Left lung (tissue), 10 donors: ENCODE results near the gene SLC4A1AP. TPM values are rescaled to one million over a fixed set of nuclear protein-coding genes. Genes with fewer than 3 reads are reported as not detected.
A peak's percentile ranks its signal among the peaks of the same experiment; 100 is the strongest.

Source experiments
- ATAC-seq: fragments of 200-7000 bp; cut with Tn5 transposase; one replicate; pipeline ENCODE4 v1.9.1; 2020; ENCODE audit warnings: moderate library complexity
- DNase-seq, 4 donors: peaks; one replicate each; pipeline ENCODE4 v3.0.0-alpha.2; 2013 to 2020
- H3K27ac ChIP-seq, 2 donors: fragments of 200-600 bp; sonication (generic) in 1 of 2; one replicate each; pipeline versions ENCODE4 v1.5.0 to v1.8.0; 2020 to 2021
- H3K27me3 ChIP-seq, 2 donors: fragments of 200-600 bp; sonication (generic) in 1 of 2; one replicate each; pipeline versions ENCODE4 v1.5.0 to v1.8.0; 2020 to 2021
- H3K36me3 ChIP-seq, 2 donors: fragments of 200-600 bp; sonication (generic) in 1 of 2; one replicate each; pipeline versions ENCODE4 v1.5.0 to v1.8.0; 2020 to 2021
- H3K4me1 ChIP-seq, 2 donors: fragments of 200-600 bp; one replicate each; pipeline ENCODE4 v1.8.0; 2021
- H3K4me3 ChIP-seq, 2 donors: fragments of 200-600 bp; sonication (generic) in 1 of 2; one replicate each; pipeline versions ENCODE4 v1.5.0 to v1.8.0; 2020 to 2021; ENCODE audit warnings: mild to moderate bottlenecking in 1 of 2
- H3K9me3 ChIP-seq, 2 donors: fragments of 200-600 bp; sonication (generic) in 1 of 2; one replicate each; pipeline versions ENCODE4 v1.5.0 to v1.8.0; 2020 to 2021
- CTCF ChIP-seq, 2 donors: fragments of 200-600 bp; sonication (generic) in 1 of 2; IDR thresholded peaks; one replicate each; pipeline versions ENCODE4 v1.5.0 to v1.8.0; 2021; ENCODE audit warnings: antibody characterized with exemption in 2 of 2
- intact Hi-C, 2 donors: fragments of 100-400 bp; cut with DNase I; formaldehyde crosslinking; loops; one replicate each; pipeline versions ENCODE4 v1.11.2 to v1.14.2; 2022
- polyA plus RNA-seq, 6 donors: library from polyadenylated mRNA; unstranded; fragments of 120-200 nt; gene quantifications; one replicate each; pipeline ENCODE4 v1.2.1, GENCODE V29; 2013; ENCODE audit not compliant: insufficient read length in 6 of 6
- total RNA-seq, 2 donors: library from RNA; stranded (reverse); fragmentation: NEBNext Ultra II Directional; extraction: Animal tissue kit (Norgen Biotek cat#: 25700); gene quantifications; one replicate each; pipeline ENCODE4 v1.2.1, GENCODE V29; 2021
- donor health status: DM: no; HTN: yes; CAD: no.
- donor health status: DM: no; HTN: no; CAD: no.

SLC4A1AP gene
- total and polyA plus RNA-seq, 8 donors: 18.5 to 40.1 (median 32.7) TPM

GRCh38 chr2:27709960-27710575 is 46.4 kb downstream of the SLC4A1AP start:
- Histone ChIP-seq H3K9me3 (no peaks in the 10 kb centered on the region), H3K36me3 (no peaks in the 10 kb centered on the region), H3K4me3 (no peak overlapping the region), H3K27me3 (peaks cover 0 to 5% of the 10 kb centered on the region in 2 donors), H3K27ac (no peak overlapping the region), H3K4me1 (peaks cover 25 to 44% of the 10 kb centered on the region in 2 donors)
- ATAC-seq (no peak), DNase-seq (no peak)
- TF ChIP-seq CTCF (IDR thresholded peaks at IDR 0.05): no peak
- intact Hi-C loops: loop anchor here in 1 of 2 donors (10.0 kb wide), 1 partner anchor 685 kb away; the partner anchor contains the start of gene FOSL2

GRCh38 chr2:27710640-27711430 is 47.1 kb downstream of the SLC4A1AP start:
- peaks cover 0 to 12% of the 10 kb centered on the region in 2 donors for H3K27me3 ChIP-seq
- no peaks in the 10 kb centered on the region for H3K36me3 ChIP-seq
- DNase-seq (no peak), ATAC-seq (peak; percentile 9)
- no peak for TF ChIP-seq CTCF (IDR thresholded peaks at IDR 0.05)
- H3K4me1 ChIP-seq: peaks cover 26 to 41% of the 10 kb centered on the region in 2 donors
- H3K27ac ChIP-seq: peak overlapping the region in 1 of 2 donors; percentile 22
- no peak overlapping the region for H3K4me3 ChIP-seq
- H3K9me3 ChIP-seq: no peaks in the 10 kb centered on the region
- intact Hi-C loops: no loop called here

- Histone ChIP-seq H3K27ac (peak overlapping the region in 1 of 2 donors; percentile 22), H3K36me3 (no peaks in the 10 kb centered on the region), H3K4me3 (no peak overlapping the region), H3K9me3 (no peaks in the 10 kb centered on the region), H3K27me3 (peaks cover 0 to 21% of the 10 kb centered on the region in 2 donors), H3K4me1 (peaks cover 18 to 40% of the 10 kb centered on the region in 2 donors)
- TF ChIP-seq CTCF (IDR thresholded peaks at IDR 0.05): no peak
- intact Hi-C loops: no loop called here
- DNase-seq (no peak), ATAC-seq (peak; percentile 76)
These were observed 48.1 kb downstream of the SLC4A1AP start for GRCh38 chr2:27711804-27712203.

GRCh38 chr2:27712522-27712921 is 48.8 kb downstream of the SLC4A1AP start:
- Histone ChIP-seq H3K9me3 (no peaks in the 10 kb centered on the region), H3K27ac (no peak overlapping the region), H3K27me3 (peaks cover 0 to 28% of the 10 kb centered on the region in 2 donors), H3K4me1 (peaks cover 16 to 37% of the 10 kb centered on the region in 2 donors), H3K36me3 (no peaks in the 10 kb centered on the region), H3K4me3 (no peak overlapping the region)
- no peak for TF ChIP-seq CTCF (IDR thresholded peaks at IDR 0.05)
- intact Hi-C loops: no loop called here
- DNase-seq (no peak), ATAC-seq (no peak)

- Histone ChIP-seq H3K4me3 (no peak overlapping the region), H3K4me1 (peaks cover 16 to 30% of the 10 kb centered on the region in 2 donors), H3K36me3 (no peaks in the 10 kb centered on the region), H3K27ac (no peak overlapping the region), H3K9me3 (no peaks in the 10 kb centered on the region), H3K27me3 (peaks cover 0 to 34% of the 10 kb centered on the region in 2 donors)
- intact Hi-C loops: no loop called here
- ATAC-seq (no peak), DNase-seq (no peak)
- TF ChIP-seq CTCF (IDR thresholded peaks at IDR 0.05): no peak
These were observed 49.5 kb downstream of the SLC4A1AP start for GRCh38 chr2:27713201-27713600.
